HG02610 (cell line): ENCODE measurements around the gene CPLX1.
"Not testable (repeated sequence)": the region's sequence is repeated elsewhere in the genome, so short reads cannot be mapped to it uniquely, and the experiment has no call there.

Experiments
- ATAC-seq: cut with Tn5 transposase; IDR thresholded peaks from one replicate; pipeline ENCODE4 v1.9.1; 2021; ENCODE audit warnings: mild to moderate bottlenecking, moderate library complexity; ENCODE audit not compliant: unreplicated experiment

CPLX1 gene

DNA sequence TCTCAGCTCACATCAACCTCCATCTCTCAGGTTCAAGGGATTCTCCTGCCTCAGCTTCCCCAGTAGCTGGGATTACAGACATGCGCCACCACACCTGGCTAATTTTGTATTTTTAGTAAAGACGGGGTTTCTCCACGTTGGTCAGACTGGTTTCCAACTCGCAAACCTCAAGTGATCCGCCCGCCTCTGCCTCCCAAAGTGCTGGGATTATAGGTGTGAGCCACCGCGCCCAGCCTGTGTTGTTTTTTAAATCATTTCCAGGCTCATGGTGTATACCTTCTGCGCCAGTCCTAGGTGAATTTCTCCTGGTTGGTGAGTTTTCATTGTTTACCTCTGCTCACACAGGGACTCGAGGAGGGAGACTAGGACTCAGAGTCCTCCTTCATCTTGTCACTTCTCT, 45.7 kb downstream of the CPLX1 start:
- ATAC-seq = not testable (repeated sequence)

DNA sequence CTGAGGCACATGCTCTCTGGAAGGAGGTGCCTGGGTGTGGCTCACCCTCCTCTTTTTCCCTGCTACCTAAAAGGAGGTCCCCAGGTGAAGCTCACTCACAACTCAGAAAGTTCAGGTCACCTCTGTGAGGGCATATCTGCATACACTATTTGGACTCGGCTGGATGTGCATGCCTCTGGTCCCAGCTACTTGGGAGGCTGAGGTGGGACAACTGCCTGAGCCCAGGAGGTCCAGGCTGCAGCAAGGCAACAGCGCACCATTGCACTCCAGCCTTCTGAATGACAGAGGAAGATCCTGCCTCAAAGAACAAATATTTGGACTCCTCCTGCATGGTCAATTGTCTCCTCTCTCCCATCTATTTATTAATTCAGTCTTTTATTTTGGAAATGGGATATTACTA, 46.4 kb downstream of the CPLX1 start:
- ATAC-seq = no peak

- no peak for ATAC-seq
These were observed 48.2 kb downstream of the CPLX1 start for GRCh38 chr4:777520-778262.

DNA sequence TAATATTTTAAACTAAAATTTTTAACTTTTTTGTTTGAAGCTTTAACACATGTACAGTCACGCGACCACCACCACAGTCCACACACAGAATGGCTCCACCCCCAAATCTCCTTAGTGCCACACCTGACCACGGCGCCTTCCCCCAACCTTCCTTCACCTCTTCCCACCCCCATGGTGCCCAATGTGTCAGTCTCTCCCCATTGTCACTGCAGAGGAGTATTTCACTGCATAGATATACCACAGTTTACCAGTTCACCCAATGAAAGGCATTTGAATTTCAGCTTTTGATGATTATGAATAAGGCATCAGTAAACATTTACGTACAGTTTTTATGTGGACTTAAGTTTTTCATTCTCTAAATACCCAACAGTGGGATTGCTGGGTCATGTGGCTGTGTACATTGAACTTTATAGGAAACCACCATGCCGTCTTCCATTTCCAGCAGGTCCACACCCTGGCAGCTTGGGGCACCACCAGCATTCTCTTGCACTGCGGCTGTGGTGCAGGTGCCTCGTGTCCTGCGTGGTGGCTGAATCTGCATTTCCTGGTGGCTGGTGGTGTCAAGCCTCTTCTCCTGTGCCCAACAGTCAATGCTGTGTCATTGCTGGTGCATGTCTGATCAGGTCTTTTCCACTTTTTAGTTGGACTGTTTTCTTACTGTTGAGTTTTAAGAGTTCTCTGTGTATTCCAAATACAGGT, 49.0 kb downstream of the CPLX1 start:
- ATAC-seq = no peak

DNA sequence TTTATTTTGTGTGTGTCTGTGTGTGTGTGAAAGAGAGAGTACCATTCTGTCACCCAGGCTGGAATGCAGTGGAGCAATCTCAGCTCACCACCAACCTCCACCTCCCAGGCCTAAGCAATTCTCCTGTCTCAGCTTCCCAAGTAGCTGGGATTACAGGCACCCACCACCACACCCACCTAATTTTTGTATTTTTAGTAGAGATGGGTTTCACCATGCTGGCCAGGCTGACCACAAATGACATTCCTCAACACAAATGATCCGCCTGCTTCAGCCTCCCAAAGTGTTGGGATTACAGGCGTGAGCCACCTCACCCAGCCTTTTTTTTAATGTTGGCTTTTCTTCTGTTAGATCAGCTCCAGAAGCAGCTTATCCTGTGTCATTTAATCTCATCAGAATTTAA, 50.4 kb downstream of the CPLX1 start:
- ATAC-seq = not testable (repeated sequence)

DNA sequence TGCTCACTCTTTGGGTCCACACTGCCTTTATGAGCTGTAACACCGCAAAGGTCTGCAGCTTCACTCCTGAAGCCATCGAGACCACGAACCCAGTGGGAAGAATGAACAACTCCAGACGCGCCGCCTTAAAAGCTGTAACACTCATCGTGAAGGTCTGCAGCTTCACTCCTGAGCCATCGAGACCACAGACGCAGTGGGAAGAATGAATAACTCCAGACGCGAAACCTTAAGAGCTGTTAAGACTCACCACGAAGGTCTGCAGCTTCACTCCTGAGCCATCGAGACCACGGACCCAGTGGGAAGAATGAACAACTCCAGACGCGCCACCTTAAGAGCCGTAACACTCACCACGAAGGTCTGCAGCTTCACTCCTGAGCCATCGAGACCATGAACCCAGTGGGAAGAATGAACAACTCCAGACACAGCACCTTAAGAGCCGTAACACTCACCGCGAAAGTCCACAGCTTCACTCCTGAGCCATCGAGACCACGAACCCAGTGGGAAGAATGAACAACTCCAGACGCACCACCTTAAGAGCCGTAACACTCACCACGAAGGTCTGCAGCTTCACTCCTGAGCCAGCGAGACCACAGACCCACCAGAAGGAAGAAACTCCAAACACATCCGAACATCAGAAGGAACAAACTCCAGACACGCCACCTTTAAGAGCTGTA, 51.4 kb downstream of the CPLX1 start:
- not testable (repeated sequence) for ATAC-seq

- ATAC-seq = no peak
These were observed 52.7 kb downstream of the CPLX1 start for GRCh38 chr4:773214-773613.

DNA sequence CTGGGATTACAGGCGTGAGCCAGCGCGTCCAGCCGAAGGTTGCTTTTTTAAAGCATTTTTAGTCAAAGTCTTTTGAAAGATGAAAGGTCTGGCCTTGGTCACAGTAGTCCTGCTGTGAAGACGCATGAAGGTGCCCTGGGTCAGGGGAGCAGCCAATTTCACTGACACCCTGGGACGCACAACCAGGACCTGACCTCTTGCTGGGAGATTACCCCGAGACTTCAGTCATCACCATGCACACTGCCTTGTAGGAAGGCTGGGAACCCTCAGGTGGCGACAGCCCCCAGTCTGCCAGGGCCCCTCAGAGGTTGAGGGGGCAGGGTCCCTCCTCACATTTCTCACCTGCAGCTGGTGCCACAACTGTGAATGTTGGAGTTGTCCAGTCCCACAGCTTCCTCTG, 53.2 kb downstream of the CPLX1 start:
- ATAC-seq = no peak

- no peak for ATAC-seq
These were observed 53.8 kb downstream of the CPLX1 start for GRCh38 chr4:772118-772517.

- no peak for ATAC-seq
These were observed 54.5 kb downstream of the CPLX1 start for GRCh38 chr4:771464-771863.

- no peak for ATAC-seq
These were observed 55.9 kb downstream of the CPLX1 start for GRCh38 chr4:770022-770421.

DNA sequence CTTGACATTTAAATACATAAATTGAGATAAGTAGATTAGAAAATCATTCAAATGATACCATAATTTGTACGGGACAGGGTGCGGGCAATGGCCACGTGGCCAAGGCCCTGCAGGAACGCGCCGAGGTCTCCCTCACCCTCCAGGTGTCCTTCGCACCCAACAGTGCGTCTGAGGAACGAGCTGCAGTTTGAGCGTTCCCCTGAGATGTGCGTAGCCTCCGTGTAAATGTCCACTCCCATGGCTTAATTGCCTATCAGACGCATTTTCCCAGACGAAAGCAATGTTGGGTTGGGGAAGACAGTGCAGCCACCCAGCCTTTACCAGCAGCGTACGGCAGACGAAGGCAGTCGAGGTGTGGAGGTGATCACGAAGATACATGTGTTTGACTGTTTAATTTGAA, 56.4 kb downstream of the CPLX1 start:
- no peak for ATAC-seq

DNA sequence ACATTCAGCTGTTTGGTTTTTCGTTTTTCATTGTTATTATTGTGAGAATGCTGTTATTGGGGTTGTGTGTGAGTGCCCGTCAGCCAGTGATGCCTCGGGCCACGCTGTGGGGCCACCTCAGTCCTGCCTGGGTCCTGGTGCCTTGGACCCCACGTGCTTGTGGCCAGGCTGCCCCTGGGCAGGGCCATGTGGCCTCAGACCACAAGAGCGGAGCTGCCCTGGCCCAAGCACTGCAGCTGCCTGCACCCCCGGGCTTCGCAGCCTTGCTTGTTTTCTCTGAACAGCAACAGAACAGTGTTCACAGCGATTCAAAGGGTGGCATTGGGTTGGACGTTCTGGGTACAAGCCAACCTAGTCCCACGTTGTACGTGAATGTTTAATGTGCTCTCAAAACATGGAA, 56.9 kb downstream of the CPLX1 start:
- no peak for ATAC-seq

DNA sequence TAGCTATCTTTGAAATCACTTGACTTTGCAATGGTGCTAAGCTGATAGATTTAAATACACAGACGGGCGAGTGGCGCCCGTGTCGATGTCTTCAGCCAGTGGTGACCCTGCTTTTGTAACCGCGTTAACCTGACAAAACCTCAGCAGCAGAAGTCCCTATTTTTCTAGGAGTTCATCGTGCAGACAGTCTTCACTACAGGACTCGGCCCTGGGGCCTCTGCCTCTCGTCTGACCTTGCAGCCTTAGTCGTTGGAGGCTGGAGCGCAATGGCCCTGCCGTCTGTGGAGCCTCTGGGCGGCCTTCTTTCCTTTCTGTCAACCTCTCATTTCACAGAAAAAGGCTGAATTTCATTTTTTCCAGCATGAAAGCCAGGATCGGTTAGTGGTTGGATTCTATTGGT, 57.9 kb downstream of the CPLX1 start:
- no peak for ATAC-seq

DNA sequence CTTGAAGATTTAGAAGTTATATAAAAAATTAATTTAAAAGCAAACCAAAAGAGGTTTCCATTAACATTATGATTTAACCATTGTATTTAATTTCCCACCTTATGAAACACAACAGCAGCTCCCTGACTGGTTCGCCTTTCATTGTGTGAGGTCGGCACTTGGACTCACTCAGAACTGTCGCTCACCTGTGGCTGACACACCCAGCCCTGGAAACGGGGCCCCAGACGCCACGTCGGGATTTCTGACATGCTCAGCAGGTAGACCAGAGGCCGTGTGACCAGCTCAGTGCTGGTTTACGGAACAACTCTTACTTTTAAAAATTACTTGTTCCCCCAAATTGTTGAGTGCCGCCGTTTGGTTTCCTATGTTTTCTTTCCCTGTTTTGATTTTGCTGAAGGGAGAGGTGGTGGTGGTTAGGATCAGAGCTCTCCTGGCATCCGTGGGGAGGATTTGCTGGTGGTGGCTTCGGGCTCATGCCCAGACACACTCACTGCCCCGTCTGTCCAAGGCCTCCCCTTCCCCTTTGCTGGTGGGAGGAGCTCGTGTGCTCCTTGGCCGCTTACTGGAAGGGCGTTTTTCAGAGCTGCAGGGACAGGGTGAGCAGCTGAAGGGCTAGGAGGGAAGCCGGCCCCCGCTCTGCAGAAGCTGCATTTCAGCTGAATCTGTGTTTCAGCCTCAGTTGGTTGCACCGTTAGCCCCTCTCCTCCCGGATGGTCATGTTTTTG, 59.2 kb downstream of the CPLX1 start:
- no peak for ATAC-seq

DNA sequence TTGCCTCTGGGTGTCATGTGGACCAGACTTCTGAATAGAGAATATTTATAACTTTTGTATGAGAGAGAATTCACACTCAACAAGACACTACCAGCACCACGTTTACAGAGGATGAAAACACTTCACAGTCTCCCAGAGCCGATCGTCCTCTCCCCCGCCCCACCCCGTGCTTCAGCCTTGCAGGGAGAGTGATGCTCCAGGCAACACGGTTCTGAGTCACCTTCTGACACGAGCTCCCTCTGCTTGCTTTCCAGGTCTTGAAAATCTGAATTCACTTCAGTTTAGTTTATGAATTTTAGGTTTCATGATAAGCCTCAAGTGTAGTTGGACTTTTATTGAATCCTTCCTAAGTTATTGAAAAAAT, 59.8 kb downstream of the CPLX1 start:
- ATAC-seq = no peak

- no peak for ATAC-seq
These were observed 61.3 kb downstream of the CPLX1 start for GRCh38 chr4:764405-765169.

- no peak for ATAC-seq
These were observed 62.0 kb downstream of the CPLX1 start for GRCh38 chr4:763922-764321.

GRCh38 chr4:763191-763810, 62.6 kb downstream of the CPLX1 start:
- ATAC-seq = no peak
